PFSK-1 (cell line): ENCODE measurements around the gene MFSD11.

ENCODE experiments used
- FOXP2 ChIP-seq: optimal IDR thresholded peaks from 2 replicates; pipeline ENCODE3; 2011; ENCODE audit warnings: borderline replicate concordance, control low read depth, inconsistent platforms; ENCODE audit not compliant: insufficient read depth; ENCODE audit errors: extremely low read length, extremely low read depth
- POLR2AphosphoS5 ChIP-seq: IDR thresholded peaks from 2 replicates; pipeline ENCODE4 v1.6.1; 2012; ENCODE audit warnings: low read depth, mild to moderate bottlenecking, control low read depth, low read length, moderate library complexity
- SIN3A ChIP-seq: IDR thresholded peaks from 2 replicates; pipeline ENCODE4 v1.6.1; 2012; ENCODE audit warnings: mild to moderate bottlenecking, low read length, moderate library complexity, borderline replicate concordance; ENCODE audit not compliant: insufficient read depth
- TAF1 ChIP-seq: IDR thresholded peaks from 2 replicates; pipeline ENCODE4 v1.6.1; 2012; ENCODE audit warnings: low read length, control low read depth, borderline replicate concordance; ENCODE audit not compliant: insufficient read depth
- TF ChIP-seq, protein P1 (sequence below), 2 experiments: IDR thresholded peaks; 2 replicates each; pipeline versions ENCODE4 v1.6.1 to v1.8.0; 2011 to 2012; ENCODE audit warnings: low read depth in 2 of 2, low read length in 2 of 2, control low read depth in 1 of 2, inconsistent platforms in 1 of 2, mild to moderate bottlenecking in 1 of 2, moderate library complexity in 1 of 2; ENCODE audit not compliant: insufficient read depth in 1 of 2

DNA sequence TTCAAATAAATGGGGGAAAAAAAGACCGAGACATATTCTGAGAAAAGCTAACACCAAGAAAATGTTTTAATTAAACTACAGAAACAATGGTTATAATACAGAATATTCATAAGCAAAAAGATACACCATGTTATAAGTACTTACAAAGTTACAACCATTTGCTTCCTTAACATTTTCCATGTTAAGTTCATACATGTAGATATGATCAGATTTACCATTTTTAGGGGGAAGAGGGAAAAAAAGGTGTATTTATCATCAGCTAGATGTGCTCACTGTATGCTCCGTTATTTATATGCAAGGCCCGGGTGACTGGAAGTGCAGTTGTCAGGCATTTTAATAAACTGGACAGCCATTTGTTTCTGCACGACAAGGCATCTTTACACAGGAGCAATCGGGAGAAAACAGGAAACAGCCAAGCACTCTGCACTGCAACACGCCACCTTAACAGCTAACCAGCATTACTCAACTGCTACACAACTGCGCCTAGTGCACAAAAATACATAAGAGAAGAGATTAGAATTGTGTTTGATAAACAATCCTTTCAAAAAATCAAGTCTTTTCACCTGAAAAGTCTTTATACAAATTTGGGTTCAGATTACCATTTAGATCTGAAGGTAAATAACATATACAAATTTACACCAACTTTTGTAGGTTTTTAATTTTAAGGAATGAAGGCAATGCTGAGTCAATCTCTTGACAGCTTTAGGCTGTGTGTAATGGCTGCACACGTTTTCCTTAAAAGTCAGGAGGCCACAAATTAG is 3.7 kb upstream of the MFSD11 start:
- peak; percentile 57 for TF ChIP-seq POLR2AphosphoS5
- no peak for TF ChIP-seq FOXP2
- TF ChIP-seq TAF1, result no peak
- TF ChIP-seq SIN3A, result no peak; the same call in 1 of the 2 replicates
- TF ChIP-seq, protein P1, sequence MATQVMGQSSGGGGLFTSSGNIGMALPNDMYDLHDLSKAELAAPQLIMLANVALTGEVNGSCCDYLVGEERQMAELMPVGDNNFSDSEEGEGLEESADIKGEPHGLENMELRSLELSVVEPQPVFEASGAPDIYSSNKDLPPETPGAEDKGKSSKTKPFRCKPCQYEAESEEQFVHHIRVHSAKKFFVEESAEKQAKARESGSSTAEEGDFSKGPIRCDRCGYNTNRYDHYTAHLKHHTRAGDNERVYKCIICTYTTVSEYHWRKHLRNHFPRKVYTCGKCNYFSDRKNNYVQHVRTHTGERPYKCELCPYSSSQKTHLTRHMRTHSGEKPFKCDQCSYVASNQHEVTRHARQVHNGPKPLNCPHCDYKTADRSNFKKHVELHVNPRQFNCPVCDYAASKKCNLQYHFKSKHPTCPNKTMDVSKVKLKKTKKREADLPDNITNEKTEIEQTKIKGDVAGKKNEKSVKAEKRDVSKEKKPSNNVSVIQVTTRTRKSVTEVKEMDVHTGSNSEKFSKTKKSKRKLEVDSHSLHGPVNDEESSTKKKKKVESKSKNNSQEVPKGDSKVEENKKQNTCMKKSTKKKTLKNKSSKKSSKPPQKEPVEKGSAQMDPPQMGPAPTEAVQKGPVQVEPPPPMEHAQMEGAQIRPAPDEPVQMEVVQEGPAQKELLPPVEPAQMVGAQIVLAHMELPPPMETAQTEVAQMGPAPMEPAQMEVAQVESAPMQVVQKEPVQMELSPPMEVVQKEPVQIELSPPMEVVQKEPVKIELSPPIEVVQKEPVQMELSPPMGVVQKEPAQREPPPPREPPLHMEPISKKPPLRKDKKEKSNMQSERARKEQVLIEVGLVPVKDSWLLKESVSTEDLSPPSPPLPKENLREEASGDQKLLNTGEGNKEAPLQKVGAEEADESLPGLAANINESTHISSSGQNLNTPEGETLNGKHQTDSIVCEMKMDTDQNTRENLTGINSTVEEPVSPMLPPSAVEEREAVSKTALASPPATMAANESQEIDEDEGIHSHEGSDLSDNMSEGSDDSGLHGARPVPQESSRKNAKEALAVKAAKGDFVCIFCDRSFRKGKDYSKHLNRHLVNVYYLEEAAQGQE (IDR thresholded peaks at IDR 0.05; ENCODE audit: insufficient read depth in 1 of 2, low read depth in 2 of 2, low read length in 2 of 2), result no peak
